ENCODE measurements around the gene NTSR1. TPM values are rescaled to one million over a fixed set of nuclear protein-coding genes. Genes with fewer than 3 reads are reported as not detected.

Gene NTSR1
- total and polyA plus RNA-seq, 7 experiments from 2014 or later, result 0.11 to 0.78 (median 0.14) TPM; not detected in 3

GRCh38 chr20:62730481-62730880 lies 21.8 kb downstream of the NTSR1 start:
- CTCF ChIA-PET, result interaction anchor here (1.1 to 1.3 kb wide), 2 partner anchors 9 to 279 kb away, joined by 3 read pairs; no protein-coding TSS in a partner anchor
- no peaks in the 10 kb centered on the region for H3K9me3 Mint-ChIP-seq
- no peaks in the 10 kb centered on the region for H3K27me3 ChIP-seq (ENCODE audit: control insufficient read depth in 2 of 2, insufficient read depth in 2 of 2, low read length in 2 of 2)
- H3K36me3 ChIP-seq (ENCODE audit: control insufficient read depth in 2 of 3, insufficient read depth in 3 of 3, low read length in 3 of 3), result no peaks in the 10 kb centered on the region
- no peak for ATAC-seq
- H3K4me1 Mint-ChIP-seq, result peaks cover 6 to 31% (median 13%) of the 10 kb centered on the region in 7 donors
- peaks cover 0 to 1% (median 0%) of the 10 kb centered on the region in 5 donors for H3K36me3 Mint-ChIP-seq
- no peak overlapping the region for H3K27ac ChIP-seq (ENCODE audit: low read depth, low read length)
- peaks cover 7 to 8% of the 10 kb centered on the region in 2 donors for H3K4me1 ChIP-seq (ENCODE audit: control insufficient read depth in 2 of 2, insufficient read depth in 2 of 2, low read length in 2 of 2)
- no peaks in the 10 kb centered on the region for H3K9me3 ChIP-seq (ENCODE audit: control insufficient read depth in 2 of 3, low read length in 3 of 3)
- intact Hi-C loops (cut with micrococcal nuclease), result no loop called here
- H3K27ac Mint-ChIP-seq, result peak overlapping the region in 1 of 9 donors; percentile 8
- no peak overlapping the region for H3K4me3 ChIP-seq (ENCODE audit: low read length)
- no peak for DNase-seq
- POLR2A ChIA-PET, result interaction anchor here (0.6 kb wide), 1 partner anchor 188 kb away, joined by 5 read pairs; no protein-coding TSS in a partner anchor
- peak overlapping the region in 1 of 10 donors; percentile 5 for H3K4me3 Mint-ChIP-seq
- H3K27me3 Mint-ChIP-seq, result peaks cover 0 to 42% (median 0%) of the 10 kb centered on the region in 5 donors

GRCh38 chr20:62732031-62732760 lies 23.6 kb downstream of the NTSR1 start:
- H3K36me3 Mint-ChIP-seq, result peaks cover 0 to 1% (median 0%) of the 10 kb centered on the region in 5 donors
- intact Hi-C loops (cut with micrococcal nuclease), result no loop called here
- peak overlapping the region in 4 of 9 donors; percentile 50 to 76 (median 64) for H3K27ac Mint-ChIP-seq
- Histone ChIP-seq H3K9me3 (ENCODE audit: control insufficient read depth in 2 of 3, low read length in 3 of 3) (no peaks in the 10 kb centered on the region), H3K27me3 (ENCODE audit: control insufficient read depth in 2 of 2, insufficient read depth in 2 of 2, low read length in 2 of 2) (no peaks in the 10 kb centered on the region), H3K27ac (ENCODE audit: low read depth, low read length) (no peak overlapping the region), H3K36me3 (ENCODE audit: control insufficient read depth in 2 of 3, insufficient read depth in 3 of 3, low read length in 3 of 3) (no peaks in the 10 kb centered on the region), H3K4me3 (ENCODE audit: low read length) (no peak overlapping the region), H3K4me1 (ENCODE audit: control insufficient read depth in 2 of 2, insufficient read depth in 2 of 2, low read length in 2 of 2) (peaks cover 7 to 8% of the 10 kb centered on the region in 2 donors)
- CTCF ChIA-PET, result no interaction called here
- ATAC-seq, result no peak
- DNase-seq, result no peak
- H3K4me1 Mint-ChIP-seq, result peaks cover 6 to 36% (median 13%) of the 10 kb centered on the region in 7 donors
- POLR2A ChIA-PET, result no interaction called here
- no peaks in the 10 kb centered on the region for H3K9me3 Mint-ChIP-seq
- peaks cover 0 to 41% (median 0%) of the 10 kb centered on the region in 5 donors for H3K27me3 Mint-ChIP-seq
- H3K4me3 Mint-ChIP-seq, result peak overlapping the region in 2 of 10 donors; percentile 48 to 63

- H3K9me3 ChIP-seq (ENCODE audit: control insufficient read depth in 2 of 3, low read length in 3 of 3), result no peaks in the 10 kb centered on the region
- Mint-ChIP-seq H3K36me3 (peaks cover 0 to 1% (median 0%) of the 10 kb centered on the region in 5 donors), H3K4me1 (peaks cover 6 to 35% (median 13%) of the 10 kb centered on the region in 7 donors), H3K27me3 (peaks cover 0 to 41% (median 0%) of the 10 kb centered on the region in 5 donors), H3K27ac (peak overlapping the region in 1 of 9 donors; percentile 58), H3K4me3 (peak overlapping the region in 1 of 10 donors; percentile 48), H3K9me3 (no peaks in the 10 kb centered on the region)
- no peak overlapping the region for H3K27ac ChIP-seq (ENCODE audit: low read depth, low read length)
- H3K4me3 ChIP-seq (ENCODE audit: low read length), result no peak overlapping the region
- no peak for DNase-seq
- POLR2A ChIA-PET, result interaction anchor here (0.7 to 1.1 kb wide), 2 partner anchors 61 to 64 kb away, joined by 3 read pairs; no protein-coding TSS in a partner anchor
- H3K4me1 ChIP-seq (ENCODE audit: control insufficient read depth in 2 of 2, insufficient read depth in 2 of 2, low read length in 2 of 2), result peaks cover 7 to 8% of the 10 kb centered on the region in 2 donors
- intact Hi-C loops (cut with micrococcal nuclease), result no loop called here
- CTCF ChIA-PET, result no interaction called here
- H3K36me3 ChIP-seq (ENCODE audit: control insufficient read depth in 2 of 3, insufficient read depth in 3 of 3, low read length in 3 of 3), result no peaks in the 10 kb centered on the region
- H3K27me3 ChIP-seq (ENCODE audit: control insufficient read depth in 2 of 2, insufficient read depth in 2 of 2, low read length in 2 of 2), result no peaks in the 10 kb centered on the region
- no peak for ATAC-seq
Observed at GRCh38 chr20:62732842-62733525, 24.3 kb downstream of the NTSR1 start.

- Histone ChIP-seq H3K4me3 (ENCODE audit: low read length) (no peak overlapping the region), H3K9me3 (ENCODE audit: control insufficient read depth in 2 of 3, low read length in 3 of 3) (no peaks in the 10 kb centered on the region), H3K4me1 (ENCODE audit: control insufficient read depth in 2 of 2, insufficient read depth in 2 of 2, low read length in 2 of 2) (peaks cover 7% of the 10 kb centered on the region in 2 donors), H3K27me3 (ENCODE audit: control insufficient read depth in 2 of 2, insufficient read depth in 2 of 2, low read length in 2 of 2) (no peaks in the 10 kb centered on the region), H3K36me3 (ENCODE audit: control insufficient read depth in 2 of 3, insufficient read depth in 3 of 3, low read length in 3 of 3) (no peaks in the 10 kb centered on the region), H3K27ac (ENCODE audit: low read depth, low read length) (no peak overlapping the region)
- no peaks in the 10 kb centered on the region for H3K9me3 Mint-ChIP-seq
- ChIA-PET CTCF (no interaction called here), POLR2A (interaction anchor here (1.1 kb wide), 1 partner anchor 64 kb away, joined by 3 read pairs; no protein-coding TSS in a partner anchor)
- H3K27me3 Mint-ChIP-seq, result peaks cover 0 to 40% (median 0%) of the 10 kb centered on the region in 5 donors
- no peak overlapping the region for H3K27ac Mint-ChIP-seq
- ATAC-seq (no peak), DNase-seq (no peak)
- intact Hi-C loops (cut with micrococcal nuclease), result no loop called here
- peaks cover 0 to under 1% (median 0%) of the 10 kb centered on the region in 5 donors for H3K36me3 Mint-ChIP-seq
- H3K4me1 Mint-ChIP-seq, result peaks cover 2 to 31% (median 10%) of the 10 kb centered on the region in 7 donors
- no peak overlapping the region for H3K4me3 Mint-ChIP-seq
Observed at GRCh38 chr20:62733526-62733842, 24.8 kb downstream of the NTSR1 start.

GRCh38 chr20:62733891-62734290 lies 25.3 kb downstream of the NTSR1 start:
- H3K27ac Mint-ChIP-seq, result no peak overlapping the region
- DNase-seq, result no peak
- CTCF ChIA-PET, result interaction anchor here (1.0 kb wide), 1 partner anchor 58 kb away, joined by 4 read pairs; no protein-coding TSS in a partner anchor
- no peak overlapping the region for H3K4me3 Mint-ChIP-seq
- no peak overlapping the region for H3K27ac ChIP-seq (ENCODE audit: low read depth, low read length)
- no peak overlapping the region for H3K4me3 ChIP-seq (ENCODE audit: low read length)
- peaks cover 0 to 39% (median 0%) of the 10 kb centered on the region in 5 donors for H3K27me3 Mint-ChIP-seq
- H3K4me1 Mint-ChIP-seq, result peaks cover 2 to 33% (median 10%) of the 10 kb centered on the region in 7 donors
- ATAC-seq, result no peak
- no peaks in the 10 kb centered on the region for H3K27me3 ChIP-seq (ENCODE audit: control insufficient read depth in 2 of 2, insufficient read depth in 2 of 2, low read length in 2 of 2)
- H3K9me3 ChIP-seq (ENCODE audit: control insufficient read depth in 2 of 3, low read length in 3 of 3), result no peaks in the 10 kb centered on the region
- H3K9me3 Mint-ChIP-seq, result no peaks in the 10 kb centered on the region
- H3K4me1 ChIP-seq (ENCODE audit: control insufficient read depth in 2 of 2, insufficient read depth in 2 of 2, low read length in 2 of 2), result peaks cover 5% of the 10 kb centered on the region in 2 donors
- no peaks in the 10 kb centered on the region for H3K36me3 Mint-ChIP-seq
- POLR2A ChIA-PET, result interaction anchor here (1.1 kb wide), 2 partner anchors 63 to 245 kb away, joined by 3 read pairs; no protein-coding TSS in a partner anchor
- no peaks in the 10 kb centered on the region for H3K36me3 ChIP-seq (ENCODE audit: control insufficient read depth in 2 of 3, insufficient read depth in 3 of 3, low read length in 3 of 3)
- intact Hi-C loops (cut with micrococcal nuclease), result no loop called here

- H3K27me3 ChIP-seq (ENCODE audit: control insufficient read depth in 2 of 2, insufficient read depth in 2 of 2, low read length in 2 of 2), result no peaks in the 10 kb centered on the region
- H3K4me1 ChIP-seq (ENCODE audit: control insufficient read depth in 2 of 2, insufficient read depth in 2 of 2, low read length in 2 of 2), result peaks cover 7% of the 10 kb centered on the region in 2 donors
- no peak for ATAC-seq
- Mint-ChIP-seq H3K27me3 (peaks cover 0 to 36% (median 0%) of the 10 kb centered on the region in 5 donors), H3K9me3 (no peaks in the 10 kb centered on the region), H3K36me3 (no peaks in the 10 kb centered on the region), H3K4me3 (no peak overlapping the region), H3K27ac (no peak overlapping the region), H3K4me1 (peaks cover 4 to 30% (median 8%) of the 10 kb centered on the region in 7 donors)
- no peak for DNase-seq
- intact Hi-C loops (cut with micrococcal nuclease), result no loop called here
- H3K27ac ChIP-seq (ENCODE audit: low read depth, low read length), result no peak overlapping the region
- no peaks in the 10 kb centered on the region for H3K9me3 ChIP-seq (ENCODE audit: control insufficient read depth in 2 of 3, low read length in 3 of 3)
- ChIA-PET POLR2A (interaction anchor here (1.1 kb wide), 1 partner anchor 246 kb away, joined by 3 read pairs; no protein-coding TSS in a partner anchor), CTCF (interaction anchor here (1.0 kb wide), 1 partner anchor 57 kb away, joined by 4 read pairs; no protein-coding TSS in a partner anchor)
- H3K36me3 ChIP-seq (ENCODE audit: control insufficient read depth in 2 of 3, insufficient read depth in 3 of 3, low read length in 3 of 3), result no peaks in the 10 kb centered on the region
- H3K4me3 ChIP-seq (ENCODE audit: low read length), result no peak overlapping the region
Observed at GRCh38 chr20:62734326-62734725, 25.7 kb downstream of the NTSR1 start.

All from naive thymus-derived CD4-positive, alpha-beta T cell (primary cell).